WTC11 (cell line): ENCODE results near the gene C10orf71. TPM values are rescaled to one million over a fixed set of nuclear protein-coding genes. Genes with fewer than 3 reads are reported as not detected.

Experiments
- ATAC-seq: fragments of 200-7000 bp; cut with Tn5 transposase; 2 replicates; pipeline ENCODE4 v1.10.0; 2021; ENCODE audit warnings: mild to moderate bottlenecking, moderate library complexity
- CTCF ChIA-PET: fragments of 300-600 bp; sonication (Branson Sonifier 250); formaldehyde crosslinking; loops from one replicate; lab custom pipeline; 2021; ENCODE audit warnings: antibody characterized with exemption; lab: Charles Lee
- POLR2A ChIA-PET: fragments of 350-600 bp; sonication (Branson Sonifier 250); formaldehyde crosslinking; loops from one replicate; lab custom pipeline; 2021; ENCODE audit warnings: antibody characterized with exemption; lab: Charles Lee
- DNase-seq: peaks from one replicate; pipeline ENCODE4 v3.0.0; 2021; ENCODE audit warnings: low spot score
- H3K27ac Mint-ChIP-seq: 2 replicates; pipeline ENCODE4 v1.8.0; 2021; ENCODE audit warnings: mixed read lengths
- H3K27me3 Mint-ChIP-seq: 2 replicates; pipeline ENCODE4 v1.8.0; 2021; ENCODE audit warnings: low read depth, mild to moderate bottlenecking, moderate library complexity, mixed read lengths
- H3K36me3 Mint-ChIP-seq: 2 replicates; pipeline ENCODE4 v1.8.0; 2021; ENCODE audit warnings: mixed read lengths
- H3K4me1 Mint-ChIP-seq: 2 replicates; pipeline ENCODE4 v1.8.0; 2022; ENCODE audit warnings: mixed read lengths
- H3K4me3 Mint-ChIP-seq: 2 replicates; pipeline ENCODE4 v1.8.0; 2021; ENCODE audit warnings: mild to moderate bottlenecking, moderate library complexity, mixed read lengths
- H3K9me3 Mint-ChIP-seq: 2 replicates; pipeline ENCODE4 v1.8.0; 2021; ENCODE audit warnings: mixed read lengths
- ATF2 ChIP-seq: sonication (generic); formaldehyde crosslinking; IDR thresholded peaks from 2 replicates; pipeline ENCODE4 v1.8.1; 2022; ENCODE audit warnings: low read depth, missing genetic modification reagents, borderline replicate concordance
- CREB1 ChIP-seq: sonication (generic); formaldehyde crosslinking; IDR thresholded peaks from 2 replicates; pipeline ENCODE4 v1.8.0; 2023; ENCODE audit warnings: mild to moderate bottlenecking, missing genetic modification reagents
- E2F5 ChIP-seq: sonication (generic); formaldehyde crosslinking; IDR thresholded peaks from 2 replicates; pipeline ENCODE4 v1.8.1; 2022; ENCODE audit warnings: mild to moderate bottlenecking, moderate library complexity, missing genetic modification reagents
- ELF4 ChIP-seq: sonication (generic); formaldehyde crosslinking; IDR thresholded peaks from 2 replicates; pipeline ENCODE4 v1.8.1; 2022; ENCODE audit warnings: low read depth, mild to moderate bottlenecking, moderate library complexity, missing genetic modification reagents
- ETV6 ChIP-seq: sonication (generic); formaldehyde crosslinking; IDR thresholded peaks from 2 replicates; pipeline ENCODE4 v1.8.1; 2022; ENCODE audit warnings: mild to moderate bottlenecking, missing genetic modification reagents
- FOXP1 ChIP-seq: sonication (generic); formaldehyde crosslinking; IDR thresholded peaks from 2 replicates; pipeline ENCODE4 v1.8.0; 2022; ENCODE audit warnings: missing genetic modification reagents, mild to moderate bottlenecking, moderate library complexity, borderline replicate concordance
- FOXP4 ChIP-seq: sonication (generic); formaldehyde crosslinking; IDR thresholded peaks from 2 replicates; pipeline ENCODE4 v1.8.0; 2022; ENCODE audit warnings: mild to moderate bottlenecking, missing genetic modification reagents
- HMGXB4 ChIP-seq: sonication (generic); formaldehyde crosslinking; IDR thresholded peaks from 2 replicates; pipeline ENCODE4 v1.8.1; 2023; ENCODE audit warnings: mild to moderate bottlenecking, moderate library complexity, missing genetic modification reagents
- IRF1 ChIP-seq: sonication (generic); formaldehyde crosslinking; IDR thresholded peaks from 2 replicates; pipeline ENCODE4 v1.8.0; 2023; ENCODE audit warnings: missing genetic modification reagents
- IRF2 ChIP-seq: sonication (generic); formaldehyde crosslinking; IDR thresholded peaks from 2 replicates; pipeline ENCODE4 v1.8.0; 2022; ENCODE audit warnings: low read depth, missing genetic modification reagents, borderline replicate concordance
- JUN ChIP-seq: sonication (generic); formaldehyde crosslinking; IDR thresholded peaks from 2 replicates; pipeline ENCODE4 v1.8.0; 2023; ENCODE audit warnings: mild to moderate bottlenecking, missing genetic modification reagents
- MLX ChIP-seq: sonication (generic); formaldehyde crosslinking; IDR thresholded peaks from 2 replicates; pipeline ENCODE4 v1.8.1; 2023; ENCODE audit warnings: mild to moderate bottlenecking, missing genetic modification reagents, moderate library complexity
- NR3C1 ChIP-seq: sonication (generic); formaldehyde crosslinking; conservative IDR thresholded peaks from 2 replicates; pipeline ENCODE4 v1.8.1; 2023; ENCODE audit warnings: low read depth, mild to moderate bottlenecking, missing genetic modification reagents
- TCF7 ChIP-seq: sonication (generic); formaldehyde crosslinking; IDR thresholded peaks from 2 replicates; pipeline ENCODE4 v1.8.0; 2022; ENCODE audit warnings: mild to moderate bottlenecking, low read depth, missing genetic modification reagents, moderate library complexity
- TEAD1 ChIP-seq: sonication (generic); formaldehyde crosslinking; IDR thresholded peaks from 2 replicates; pipeline ENCODE4 v1.8.0; 2022; ENCODE audit warnings: mild to moderate bottlenecking, missing genetic modification reagents
- ZNF121 ChIP-seq: sonication (generic); formaldehyde crosslinking; IDR thresholded peaks from 2 replicates; pipeline ENCODE4 v1.8.0; 2023; ENCODE audit warnings: missing genetic modification reagents
- ZNF416 ChIP-seq: fragments of 250-450 bp; sonication (Bioruptor Pico); IDR thresholded peaks from 2 replicates; pipeline ENCODE4 v1.9.0; 2021; ENCODE audit warnings: mild to moderate bottlenecking, inconsistent platforms
- ZNF532 ChIP-seq: fragments of 250-450 bp; sonication (Bioruptor Pico); IDR thresholded peaks from 2 replicates; pipeline ENCODE4 v1.9.0; 2021; ENCODE audit warnings: mild to moderate bottlenecking, borderline replicate concordance
- ZNF671 ChIP-seq: fragments of 250-450 bp; sonication (Bioruptor Pico); IDR thresholded peaks from 2 replicates; pipeline ENCODE4 v1.8.0; 2021; ENCODE audit warnings: mild to moderate bottlenecking
- total RNA-seq: library from RNA; stranded (reverse); gene quantifications from 3 replicates; pipeline ENCODE4 v1.2.3, GENCODE V29; 2021

Gene C10orf71
- total RNA-seq, 1 experiment from 2014 or later, result not detected

GRCh38 chr10:49325131-49325915 is 26.4 kb downstream of the C10orf71 start:
- TF ChIP-seq NR3C1 (CRISPR knock-in tag) (no peak), HMGXB4 (CRISPR knock-in tag) (no peak), CREB1 (CRISPR knock-in tag) (no peak), IRF1 (CRISPR knock-in tag) (no peak), FOXP1 (CRISPR knock-in tag) (no peak), MLX (no peak), TCF7 (CRISPR knock-in tag) (no peak), JUN (no peak)
- DNase-seq (no peak), ATAC-seq (no peak)
- CTCF ChIA-PET, result interaction anchor here (0.6 to 3.9 kb wide), 29 partner anchors 9 to 268 kb away, joined by 3 to 44 read pairs (median 4); no protein-coding TSS in a partner anchor
- Mint-ChIP-seq H3K4me1 (peaks cover 5% of the 10 kb centered on the region), H3K9me3 (no peaks in the 10 kb centered on the region), H3K36me3 (no peaks in the 10 kb centered on the region), H3K4me3 (no peak overlapping the region), H3K27ac (no peak overlapping the region), H3K27me3 (no peaks in the 10 kb centered on the region)
- POLR2A ChIA-PET, result no interaction called here

- no peaks in the 10 kb centered on the region for H3K27me3 Mint-ChIP-seq
- no peaks in the 10 kb centered on the region for H3K36me3 Mint-ChIP-seq
- ATAC-seq, result no peak
- DNase-seq, result no peak
- POLR2A ChIA-PET, result no interaction called here
- CTCF ChIA-PET, result interaction anchor here (0.6 to 3.9 kb wide), 10 partner anchors 19 to 418 kb away, joined by 3 to 44 read pairs (median 3); no protein-coding TSS in a partner anchor
- no peak overlapping the region for H3K27ac Mint-ChIP-seq
- H3K4me1 Mint-ChIP-seq, result peaks cover 5% of the 10 kb centered on the region
- no peak overlapping the region for H3K4me3 Mint-ChIP-seq
- H3K9me3 Mint-ChIP-seq, result no peaks in the 10 kb centered on the region
- TF ChIP-seq ZNF121 (no peak), FOXP4 (CRISPR knock-in tag) (no peak), E2F5 (CRISPR knock-in tag) (no peak), ELF4 (no peak), IRF2 (CRISPR knock-in tag) (no peak), ZNF416 (no peak), TEAD1 (CRISPR knock-in tag) (no peak), ZNF532 (no peak), ATF2 (CRISPR knock-in tag) (no peak), ETV6 (CRISPR knock-in tag) (no peak), ZNF671 (CRISPR knock-in tag) (no peak)
Observed at GRCh38 chr10:49325916-49326783, 27.2 kb downstream of the C10orf71 start.
